KMS-11 (cell line): ENCODE results near the gene DNM3.

Source experiments
- H2AFZ ChIP-seq: fragments of 200-600 bp; sonication (generic); 2 replicates; pipeline ENCODE4 v1.6.1; 2016; ENCODE audit warnings: antibody characterized with exemption, mixed run types, low read depth
- H3K27ac ChIP-seq: fragments of 200-600 bp; sonication (generic); 2 replicates; pipeline ENCODE4 v1.6.1; 2016; ENCODE audit warnings: mild to moderate bottlenecking, mixed run types
- H3K27me3 ChIP-seq: fragments of 200-600 bp; sonication (generic); 2 replicates; pipeline ENCODE4 v1.6.1; 2017; ENCODE audit warnings: mild to moderate bottlenecking, low read depth, mixed run types, moderate library complexity; ENCODE audit not compliant: insufficient read depth
- H3K36me3 ChIP-seq: fragments of 200-600 bp; sonication (generic); 2 replicates; pipeline ENCODE4 v1.6.1; 2017; ENCODE audit warnings: mild to moderate bottlenecking, mixed run types; ENCODE audit not compliant: insufficient read depth
- H3K4me1 ChIP-seq: fragments of 200-600 bp; sonication (generic); 2 replicates; pipeline ENCODE4 v1.6.1; 2016; ENCODE audit warnings: mild to moderate bottlenecking, low read depth, mixed run types; ENCODE audit not compliant: poor library complexity, severe bottlenecking
- H3K4me2 ChIP-seq: fragments of 200-600 bp; sonication (generic); 2 replicates; pipeline ENCODE4 v1.7.0; 2016; ENCODE audit warnings: mild to moderate bottlenecking, mixed run types
- H3K4me3 ChIP-seq: fragments of 200-600 bp; sonication (generic); IDR thresholded peaks from 2 replicates; pipeline ENCODE4 v1.6.1; 2017; ENCODE audit warnings: low read depth, low read length, mixed read lengths; ENCODE audit not compliant: insufficient read depth
- H3K79me2 ChIP-seq: fragments of 200-600 bp; sonication (generic); 2 replicates; pipeline ENCODE4 v1.6.1; 2016; ENCODE audit warnings: low read depth, mixed run types; ENCODE audit not compliant: insufficient read depth
- H3K9ac ChIP-seq: fragments of 200-600 bp; sonication (generic); 2 replicates; pipeline ENCODE4 v1.6.1; 2016; ENCODE audit warnings: mild to moderate bottlenecking, mixed run types
- H4K20me1 ChIP-seq: fragments of 200-600 bp; sonication (generic); 2 replicates; pipeline ENCODE4 v1.6.1; 2016; ENCODE audit warnings: mild to moderate bottlenecking, mixed run types; ENCODE audit not compliant: insufficient read depth
- TF ChIP-seq, protein P1 (sequence below): fragments of 200-600 bp; sonication (generic); conservative IDR thresholded peaks from 2 replicates; pipeline ENCODE4 v1.6.1; 2017; ENCODE audit warnings: low read depth, mild to moderate bottlenecking, antibody characterized with exemption, low read length, moderate library complexity, mixed read lengths

Gene DNM3

DNA sequence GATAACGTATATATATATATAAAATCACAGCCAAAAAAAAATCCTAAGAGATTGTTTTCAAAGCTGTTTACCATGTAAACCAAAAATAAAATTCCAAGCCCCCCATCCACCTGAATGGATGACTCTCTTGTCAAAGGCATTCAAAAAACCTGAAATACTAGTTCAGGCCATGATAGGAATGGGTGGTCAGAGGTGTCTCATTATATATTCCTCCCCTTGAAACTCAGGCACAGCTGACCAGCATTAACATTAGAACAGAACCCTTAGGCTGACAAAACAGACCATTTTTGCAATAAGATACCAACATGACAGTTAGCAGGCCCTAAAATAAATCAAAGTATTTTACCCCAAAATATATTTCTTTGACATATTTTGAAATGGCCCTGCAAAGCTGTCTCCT, 122.5 kb downstream of the DNM3 start:
- Histone ChIP-seq H3K27me3 (no peaks in the 10 kb centered on the region), H3K4me1 (peaks cover 6% of the 10 kb centered on the region), H2AFZ (no peak overlapping the region), H4K20me1 (no peaks in the 10 kb centered on the region), H3K79me2 (no peaks in the 10 kb centered on the region), H3K4me3 (no peak overlapping the region), H3K9ac (no peak overlapping the region), H3K27ac (no peak overlapping the region), H3K4me2 (no peak overlapping the region), H3K36me3 (no peaks in the 10 kb centered on the region)
- TF ChIP-seq, protein P1, sequence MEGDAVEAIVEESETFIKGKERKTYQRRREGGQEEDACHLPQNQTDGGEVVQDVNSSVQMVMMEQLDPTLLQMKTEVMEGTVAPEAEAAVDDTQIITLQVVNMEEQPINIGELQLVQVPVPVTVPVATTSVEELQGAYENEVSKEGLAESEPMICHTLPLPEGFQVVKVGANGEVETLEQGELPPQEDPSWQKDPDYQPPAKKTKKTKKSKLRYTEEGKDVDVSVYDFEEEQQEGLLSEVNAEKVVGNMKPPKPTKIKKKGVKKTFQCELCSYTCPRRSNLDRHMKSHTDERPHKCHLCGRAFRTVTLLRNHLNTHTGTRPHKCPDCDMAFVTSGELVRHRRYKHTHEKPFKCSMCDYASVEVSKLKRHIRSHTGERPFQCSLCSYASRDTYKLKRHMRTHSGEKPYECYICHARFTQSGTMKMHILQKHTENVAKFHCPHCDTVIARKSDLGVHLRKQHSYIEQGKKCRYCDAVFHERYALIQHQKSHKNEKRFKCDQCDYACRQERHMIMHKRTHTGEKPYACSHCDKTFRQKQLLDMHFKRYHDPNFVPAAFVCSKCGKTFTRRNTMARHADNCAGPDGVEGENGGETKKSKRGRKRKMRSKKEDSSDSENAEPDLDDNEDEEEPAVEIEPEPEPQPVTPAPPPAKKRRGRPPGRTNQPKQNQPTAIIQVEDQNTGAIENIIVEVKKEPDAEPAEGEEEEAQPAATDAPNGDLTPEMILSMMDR: no peak

DNA sequence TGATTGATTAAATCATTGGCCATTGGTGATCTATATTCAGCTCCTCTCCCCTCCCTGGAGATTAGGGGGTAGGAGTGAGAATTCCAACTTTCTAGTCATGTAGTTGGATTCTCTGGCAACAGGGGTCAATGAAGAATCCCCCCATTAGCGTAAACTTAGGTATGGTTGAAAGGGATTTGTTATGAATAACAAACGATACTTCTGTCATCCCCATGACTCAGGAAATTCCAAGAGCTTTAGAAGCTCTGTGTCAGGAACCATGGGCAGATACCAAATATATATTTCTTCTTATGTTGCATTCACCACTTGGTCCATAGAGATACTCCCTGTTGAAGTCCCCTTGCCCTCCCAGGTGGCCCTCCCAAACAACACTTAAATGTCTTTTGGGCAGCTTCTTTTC, 124.5 kb downstream of the DNM3 start:
- Histone ChIP-seq H3K4me1 (peaks cover 6% of the 10 kb centered on the region), H3K4me2 (no peak overlapping the region), H3K4me3 (no peak overlapping the region), H3K36me3 (no peaks in the 10 kb centered on the region), H4K20me1 (no peaks in the 10 kb centered on the region), H2AFZ (no peak overlapping the region), H3K79me2 (no peaks in the 10 kb centered on the region), H3K27ac (no peak overlapping the region), H3K27me3 (no peaks in the 10 kb centered on the region), H3K9ac (no peak overlapping the region)
- TF ChIP-seq, protein P1: no peak

DNA sequence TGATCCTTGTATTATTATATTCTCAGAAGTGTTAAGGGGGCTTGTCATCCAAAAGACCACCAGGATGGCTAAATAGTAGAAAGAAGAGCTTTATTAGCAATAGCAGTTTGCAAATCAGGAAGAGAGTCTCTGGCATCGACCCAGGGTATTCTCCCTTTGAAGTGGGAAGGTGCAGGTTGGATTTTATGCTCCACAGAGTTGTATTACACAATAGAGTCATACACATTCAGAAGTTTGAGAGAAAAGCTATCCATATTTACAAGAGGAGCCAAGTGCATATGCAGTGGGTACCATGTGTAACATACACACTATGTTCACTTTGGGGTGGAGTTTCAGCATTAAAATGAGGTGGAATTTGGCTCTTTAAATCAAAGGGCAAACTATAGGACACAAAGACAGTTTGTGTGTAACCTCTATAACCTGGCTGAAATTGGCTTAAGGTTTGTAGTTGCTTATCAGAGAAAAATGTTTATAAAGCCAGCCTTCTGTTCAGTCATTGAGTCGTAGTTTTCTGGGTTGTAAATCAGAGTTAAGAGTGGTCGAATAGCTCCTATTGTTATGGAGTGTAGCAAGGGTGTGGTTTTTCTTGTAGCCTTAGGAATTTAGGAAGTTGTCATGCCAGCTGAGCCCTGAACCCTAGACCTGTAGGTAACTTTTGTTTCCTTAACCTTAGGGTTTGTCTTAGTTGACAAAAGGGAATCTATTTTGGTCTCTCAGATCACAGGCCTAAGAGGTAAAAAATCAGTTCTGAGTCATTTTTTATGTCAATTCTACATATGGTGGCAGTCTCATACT, 125.3 kb downstream of the DNM3 start:
- Histone ChIP-seq H4K20me1 (no peaks in the 10 kb centered on the region), H3K27ac (no peak overlapping the region), H3K27me3 (no peaks in the 10 kb centered on the region), H3K4me1 (peaks cover 5% of the 10 kb centered on the region), H3K79me2 (no peaks in the 10 kb centered on the region), H3K4me3 (no peak overlapping the region), H3K36me3 (no peaks in the 10 kb centered on the region), H3K4me2 (no peak overlapping the region), H3K9ac (no peak overlapping the region), H2AFZ (no peak overlapping the region)
- TF ChIP-seq, protein P1: no peak

DNA sequence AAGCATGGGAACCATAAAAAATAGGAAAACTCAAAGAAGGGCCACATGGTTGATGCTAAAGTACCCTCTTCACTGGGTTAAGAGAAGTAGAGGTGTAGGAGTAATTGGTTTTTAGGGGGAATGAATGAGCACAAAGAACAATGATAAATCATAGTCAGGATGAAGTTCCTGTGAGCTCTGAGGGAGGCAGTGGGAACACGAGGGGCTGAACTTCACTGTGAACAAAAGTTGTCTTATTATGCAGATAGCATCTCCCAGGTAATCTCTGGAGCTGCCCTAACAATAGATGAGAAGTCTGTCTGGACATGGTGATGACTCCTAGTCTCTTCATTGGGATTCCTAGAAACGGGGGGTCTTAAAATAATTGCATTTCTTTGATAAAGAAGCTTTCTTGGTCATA, 127.9 kb downstream of the DNM3 start:
- no peak overlapping the region for H3K4me2 ChIP-seq

More for the DNA sequence above, 127.9 kb downstream of the DNM3 start:
- TF ChIP-seq, protein P1: no peak
- H3K79me2 ChIP-seq: no peaks in the 10 kb centered on the region
- no peaks in the 10 kb centered on the region for H4K20me1 ChIP-seq
- H3K27me3 ChIP-seq: no peaks in the 10 kb centered on the region
- no peak overlapping the region for H3K4me3 ChIP-seq
- no peak overlapping the region for H3K27ac ChIP-seq
- no peaks in the 10 kb centered on the region for H3K36me3 ChIP-seq
- H3K4me1 ChIP-seq: no peaks in the 10 kb centered on the region
- H3K9ac ChIP-seq: no peak overlapping the region
- H2AFZ ChIP-seq: no peak overlapping the region
